Neural crest cell (in vitro differentiated cells): ENCODE results near the gene SHISA4. TPM values are rescaled to one million over a fixed set of nuclear protein-coding genes. Genes with fewer than 3 reads are reported as not detected.

Source experiments
- DNase-seq: peaks from one replicate; pipeline ENCODE4 v3.0.0; 2021; ENCODE audit warnings: low read depth, mixed read lengths, low spot score
- H3K27ac Mint-ChIP-seq: one replicate; pipeline ENCODE4 v1.8.0; 2021; ENCODE audit warnings: mild to moderate bottlenecking, mixed read lengths; ENCODE audit not compliant: unreplicated experiment
- H3K27me3 Mint-ChIP-seq: 2 replicates; pipeline ENCODE4 v1.8.0; 2021; ENCODE audit warnings: low read depth, mild to moderate bottlenecking, mixed read lengths
- H3K36me3 Mint-ChIP-seq: 2 replicates; pipeline ENCODE4 v1.8.0; 2021; ENCODE audit warnings: low read depth, mild to moderate bottlenecking, mixed read lengths
- H3K4me1 Mint-ChIP-seq: 2 replicates; pipeline ENCODE4 v1.8.0; 2021; ENCODE audit warnings: mixed read lengths
- H3K4me3 Mint-ChIP-seq: one replicate; pipeline ENCODE4 v1.8.0; 2021; ENCODE audit warnings: mild to moderate bottlenecking, mixed read lengths
- H3K9me3 Mint-ChIP-seq: 2 replicates; pipeline ENCODE4 v1.8.0; 2021; ENCODE audit warnings: mixed read lengths
- CTCF ChIP-seq: fragments of 200-600 bp; sonication (generic); conservative IDR thresholded peaks from 2 replicates; pipeline ENCODE4 v1.5.0; 2021; ENCODE audit warnings: antibody characterized with exemption, mild to moderate bottlenecking
- total RNA-seq: library from RNA; stranded (reverse); gene quantifications from 2 replicates; pipeline ENCODE4 v1.2.1, GENCODE V29; 2021

Gene SHISA4
- total RNA-seq, 1 donor from 2014 or later: 10.8 TPM

- no peak overlapping the region for H3K27ac Mint-ChIP-seq
- no peak for TF ChIP-seq CTCF
- H3K4me1 Mint-ChIP-seq: peaks cover 19% of the 10 kb centered on the region
- peaks cover 3% of the 10 kb centered on the region for H3K9me3 Mint-ChIP-seq
- no peaks in the 10 kb centered on the region for H3K27me3 Mint-ChIP-seq
- no peaks in the 10 kb centered on the region for H3K36me3 Mint-ChIP-seq
- no peak overlapping the region for H3K4me3 Mint-ChIP-seq
- DNase-seq: no peak
Observed at GRCh38 chr1:201902198-201902597, 13.5 kb downstream of the SHISA4 start.

GRCh38 chr1:201903135-201903534 is 14.4 kb downstream of the SHISA4 start:
- no peak overlapping the region for H3K4me3 Mint-ChIP-seq
- DNase-seq: no peak
- H3K27ac Mint-ChIP-seq: no peak overlapping the region
- peaks cover 3% of the 10 kb centered on the region for H3K9me3 Mint-ChIP-seq
- H3K36me3 Mint-ChIP-seq: no peaks in the 10 kb centered on the region
- H3K27me3 Mint-ChIP-seq: no peaks in the 10 kb centered on the region
- peaks cover 19% of the 10 kb centered on the region for H3K4me1 Mint-ChIP-seq
- no peak for TF ChIP-seq CTCF

- Mint-ChIP-seq H3K27me3 (no peaks in the 10 kb centered on the region), H3K27ac (no peak overlapping the region), H3K4me3 (no peak overlapping the region), H3K4me1 (peaks cover 19% of the 10 kb centered on the region), H3K36me3 (no peaks in the 10 kb centered on the region), H3K9me3 (peaks cover 3% of the 10 kb centered on the region)
- no peak for TF ChIP-seq CTCF
- DNase-seq: no peak
Observed at GRCh38 chr1:201904579-201904978, 15.9 kb downstream of the SHISA4 start.

GRCh38 chr1:201905234-201905890 is 16.7 kb downstream of the SHISA4 start:
- Mint-ChIP-seq H3K27ac (no peak overlapping the region), H3K27me3 (no peaks in the 10 kb centered on the region), H3K4me3 (no peak overlapping the region), H3K4me1 (peaks cover 19% of the 10 kb centered on the region), H3K9me3 (no peaks in the 10 kb centered on the region), H3K36me3 (no peaks in the 10 kb centered on the region)
- no peak for DNase-seq
- TF ChIP-seq CTCF: no peak

GRCh38 chr1:201906336-201906735 is 17.6 kb downstream of the SHISA4 start:
- Mint-ChIP-seq H3K36me3 (no peaks in the 10 kb centered on the region), H3K9me3 (no peaks in the 10 kb centered on the region), H3K4me3 (no peak overlapping the region), H3K4me1 (peaks cover 19% of the 10 kb centered on the region), H3K27me3 (no peaks in the 10 kb centered on the region), H3K27ac (no peak overlapping the region)
- DNase-seq: no peak
- TF ChIP-seq CTCF: no peak
